Measurements from ENCODE around the gene ITPRIP. TPM values are rescaled to one million over a fixed set of nuclear protein-coding genes. Genes with fewer than 3 reads are reported as not detected.

Gene ITPRIP
- total RNA-seq, 2 donors from 2014 or later, result 55.6 to 59.2 TPM

GRCh38 chr10:104264783-104265182, 73.5 kb downstream of the ITPRIP start:
- peaks cover 21 to 29% of the 10 kb centered on the region in 2 donors for H3K4me1 ChIP-seq (ENCODE audit: control insufficient read depth in 1 of 2, low read depth in 2 of 2)
- no peak for TF ChIP-seq CTCF (IDR thresholded peaks at IDR 0.05)
- DNase-seq (ENCODE audit: low spot score) (no peak), ATAC-seq (ENCODE audit: insufficient number of reproducible peaks, low FRiP score, low read depth) (no peak)
- H3K4me3 ChIP-seq, result no peak overlapping the region
- no peaks in the 10 kb centered on the region for H3K27me3 ChIP-seq (replicated peaks; ENCODE audit: insufficient read depth)
- H3K36me3 ChIP-seq, result peaks cover 9% of the 10 kb centered on the region
- no peak overlapping the region for H3K27ac ChIP-seq
- H3K9me3 ChIP-seq, result no peaks in the 10 kb centered on the region

GRCh38 chr10:104262055-104262454, 76.2 kb downstream of the ITPRIP start:
- no peaks in the 10 kb centered on the region for H3K9me3 ChIP-seq
- no peak for TF ChIP-seq CTCF (IDR thresholded peaks at IDR 0.05)
- DNase-seq (ENCODE audit: low spot score) (no peak), ATAC-seq (ENCODE audit: insufficient number of reproducible peaks, low FRiP score, low read depth) (no peak)
- H3K4me1 ChIP-seq (ENCODE audit: control insufficient read depth in 1 of 2, low read depth in 2 of 2), result peaks cover 11 to 34% of the 10 kb centered on the region in 2 donors
- no peak overlapping the region for H3K4me3 ChIP-seq
- H3K27ac ChIP-seq, result no peak overlapping the region
- no peaks in the 10 kb centered on the region for H3K27me3 ChIP-seq (replicated peaks; ENCODE audit: insufficient read depth)
- H3K36me3 ChIP-seq, result peaks cover 10% of the 10 kb centered on the region

- H3K4me3 ChIP-seq, result no peak overlapping the region
- DNase-seq (ENCODE audit: low spot score) (no peak), ATAC-seq (ENCODE audit: insufficient number of reproducible peaks, low FRiP score, low read depth) (no peak)
- H3K27me3 ChIP-seq (replicated peaks; ENCODE audit: insufficient read depth), result no peaks in the 10 kb centered on the region
- H3K27ac ChIP-seq, result peak overlapping the region in 1 of 2 donors; percentile 26
- H3K4me1 ChIP-seq (ENCODE audit: control insufficient read depth in 1 of 2, low read depth in 2 of 2), result peaks cover 21 to 47% of the 10 kb centered on the region in 2 donors
- TF ChIP-seq CTCF (IDR thresholded peaks at IDR 0.05), result no peak
- H3K9me3 ChIP-seq, result no peaks in the 10 kb centered on the region
- H3K36me3 ChIP-seq, result peaks cover 10% of the 10 kb centered on the region
These were observed 77.5 kb downstream of the ITPRIP start for GRCh38 chr10:104260775-104261115.

GRCh38 chr10:104259999-104260774, 78.1 kb downstream of the ITPRIP start:
- TF ChIP-seq CTCF (IDR thresholded peaks at IDR 0.05), result no peak
- no peak for ATAC-seq (ENCODE audit: insufficient number of reproducible peaks, low FRiP score, low read depth)
- H3K36me3 ChIP-seq, result peaks cover 10% of the 10 kb centered on the region

More at GRCh38 chr10:104259999-104260774, 78.1 kb downstream of the ITPRIP start:
- Histone ChIP-seq H3K27ac (peak overlapping the region; percentile 4 to 26), H3K27me3 (replicated peaks; ENCODE audit: insufficient read depth) (no peaks in the 10 kb centered on the region), H3K4me3 (no peak overlapping the region), H3K9me3 (no peaks in the 10 kb centered on the region), H3K4me1 (ENCODE audit: control insufficient read depth in 1 of 2, low read depth in 2 of 2) (peaks cover 21 to 48% of the 10 kb centered on the region in 2 donors)
- no peak for DNase-seq (ENCODE audit: low spot score)

Other genes with a start within 250 kb of the ITPRIP start
- 1 to 10 TPM; 4.9 to 7.4 TPM for gene SFR1, start 216.3 kb downstream of the ITPRIP start, total RNA-seq
- gene CFAP43, start 106.1 kb downstream of the ITPRIP start, total RNA-seq, result under 1 TPM in 1 of 2 donors, not detected in 1; 0.85 TPM
- gene GSTO1, start 83.6 kb downstream of the ITPRIP start, total RNA-seq, result 10 to 100 TPM; 68.5 to 96.4 TPM
- 1 to 10 TPM; 2.8 to 3.0 TPM for gene GSTO2, start 69.3 kb downstream of the ITPRIP start, total RNA-seq
- gene CFAP58, start 15.4 kb upstream of the ITPRIP start, total RNA-seq, result under 1 TPM; 0.35 to 0.68 TPM